LNCAP (cell line): ENCODE data around the gene TCEA3.

Experiments
- CTCF ChIP-seq: fragments of 450-650 bp; IDR thresholded peaks from 2 replicates; pipeline ENCODE4 v1.5.1; 2017; ENCODE audit warnings: mild to moderate bottlenecking

Gene TCEA3

DNA sequence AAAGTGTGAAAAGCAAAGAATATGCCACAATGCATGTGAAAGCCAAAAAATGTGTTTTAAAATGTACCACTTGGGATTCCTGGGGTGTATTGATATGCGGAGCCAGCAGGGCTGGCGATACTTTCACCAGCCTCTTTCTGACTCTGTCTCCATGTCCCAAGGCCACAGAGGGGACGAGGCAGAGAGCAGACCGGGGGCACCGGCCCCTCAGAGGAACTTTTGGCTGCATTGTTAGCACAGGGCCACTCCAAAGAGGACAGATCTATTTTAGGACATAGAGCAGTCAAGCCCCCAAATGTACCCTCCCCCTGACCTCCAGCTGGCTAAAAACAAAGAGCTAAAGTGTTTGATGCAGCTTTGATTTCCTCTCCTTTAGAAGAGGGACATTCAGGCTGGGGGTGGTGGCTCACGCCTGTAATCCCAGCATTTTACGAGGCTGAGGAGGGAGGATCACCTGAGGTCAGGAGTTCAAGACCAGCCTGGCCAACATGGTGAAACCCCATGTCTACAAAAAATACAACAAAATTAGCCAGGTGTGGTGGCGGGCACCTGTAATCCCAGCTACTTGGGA lies 29.3 kb downstream of the TCEA3 start:
- TF ChIP-seq CTCF = no peak

- no peak for TF ChIP-seq CTCF
These were observed 29.9 kb downstream of the TCEA3 start for GRCh38 chr1:23394684-23395083.

GRCh38 chr1:23394181-23394580 lies 30.4 kb downstream of the TCEA3 start:
- no peak for TF ChIP-seq CTCF

GRCh38 chr1:23393706-23394105 lies 30.8 kb downstream of the TCEA3 start:
- TF ChIP-seq CTCF = no peak

DNA sequence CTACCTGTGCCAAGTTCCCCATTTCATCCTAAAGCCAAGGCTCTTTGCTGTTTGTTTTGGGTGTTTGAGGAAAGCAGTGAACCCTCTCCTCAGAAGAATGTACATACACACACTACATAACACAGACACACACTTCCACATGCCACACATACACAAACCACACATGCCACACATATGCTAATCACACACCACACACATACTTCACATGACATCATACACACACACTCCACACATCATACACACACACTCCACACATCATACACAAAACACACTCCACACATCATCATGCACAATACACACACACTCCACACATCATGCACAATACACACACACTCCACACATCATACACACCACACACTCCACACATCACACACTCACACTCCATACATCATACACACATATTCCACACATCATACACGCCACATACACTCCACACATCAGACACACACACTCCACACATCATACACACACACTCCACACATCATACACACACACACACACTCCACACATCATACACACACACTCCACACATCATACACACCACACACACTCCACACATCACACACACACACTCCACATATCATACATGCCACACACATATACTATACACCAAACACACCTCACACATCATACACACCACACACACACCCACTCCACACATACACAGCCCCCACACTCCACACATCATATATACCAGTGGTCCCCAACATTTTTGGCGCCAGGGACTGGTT lies 32.3 kb downstream of the TCEA3 start:
- no peak for TF ChIP-seq CTCF

DNA sequence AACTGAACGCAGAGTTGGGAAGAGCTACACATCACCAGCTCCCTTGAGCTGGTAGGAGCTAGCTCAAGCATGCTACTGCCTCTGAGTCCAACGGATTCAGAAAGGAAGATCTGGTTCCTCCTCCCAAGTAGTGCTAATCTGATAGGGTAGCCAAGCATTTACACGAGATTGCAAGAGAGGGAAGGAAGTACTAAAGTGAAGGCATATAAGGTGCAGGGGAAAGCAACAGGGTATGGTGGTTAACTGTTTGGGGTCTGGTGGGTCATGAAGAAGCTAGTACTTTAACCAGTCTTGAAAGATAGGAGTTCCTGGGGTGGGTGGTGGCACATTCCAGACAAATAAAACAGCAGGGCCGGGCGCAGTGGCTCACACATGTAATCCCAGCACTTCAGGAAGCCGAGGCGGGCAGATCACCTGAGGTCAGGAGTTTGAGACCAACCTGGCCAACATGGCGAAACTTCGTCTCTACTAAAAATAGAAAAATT lies 34.7 kb downstream of the TCEA3 start:
- TF ChIP-seq CTCF = no peak

DNA sequence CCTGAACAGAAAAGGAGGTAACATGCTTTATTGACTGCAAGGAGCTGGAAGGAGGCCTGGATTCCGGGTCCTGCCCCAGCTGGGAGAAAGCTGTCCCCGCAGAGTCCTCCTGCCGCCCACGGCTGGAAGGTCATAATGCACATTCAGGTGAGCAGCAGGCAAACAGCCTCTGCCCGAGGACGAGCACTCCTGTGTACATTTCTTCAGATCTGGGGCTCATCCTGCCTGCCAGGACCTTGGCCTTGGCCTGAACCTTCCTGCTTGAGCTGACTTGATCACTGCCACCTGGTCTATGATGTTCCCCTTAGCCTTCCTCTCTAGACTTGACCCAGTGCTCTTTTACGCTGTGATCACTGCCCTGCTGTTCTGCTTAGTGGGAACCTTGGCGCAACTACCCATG lies 37.1 kb downstream of the TCEA3 start:
- TF ChIP-seq CTCF = no peak
